ENCODE measurements around the gene APBA1.

DNA sequence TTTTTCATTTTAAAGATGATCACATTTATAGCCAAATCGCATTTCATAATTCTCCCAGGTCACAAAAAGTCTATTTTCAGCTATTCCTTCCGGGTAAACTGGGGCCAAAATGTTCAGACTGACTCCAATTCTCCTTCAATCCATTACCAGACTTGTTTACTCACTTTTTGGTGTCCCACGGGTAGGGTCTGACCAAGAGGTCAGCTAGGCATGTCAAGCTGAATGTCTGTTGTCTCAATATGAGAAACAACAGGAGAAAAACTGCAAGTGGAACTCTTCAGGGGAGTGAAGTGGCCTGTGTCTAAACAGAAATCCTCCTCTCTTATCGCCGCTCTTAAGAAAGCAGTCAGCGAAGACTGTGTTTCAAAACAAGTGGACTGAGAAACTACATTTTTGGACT lies 171.3 kb downstream of the APBA1 start:
- TF ChIP-seq, protein P1, sequence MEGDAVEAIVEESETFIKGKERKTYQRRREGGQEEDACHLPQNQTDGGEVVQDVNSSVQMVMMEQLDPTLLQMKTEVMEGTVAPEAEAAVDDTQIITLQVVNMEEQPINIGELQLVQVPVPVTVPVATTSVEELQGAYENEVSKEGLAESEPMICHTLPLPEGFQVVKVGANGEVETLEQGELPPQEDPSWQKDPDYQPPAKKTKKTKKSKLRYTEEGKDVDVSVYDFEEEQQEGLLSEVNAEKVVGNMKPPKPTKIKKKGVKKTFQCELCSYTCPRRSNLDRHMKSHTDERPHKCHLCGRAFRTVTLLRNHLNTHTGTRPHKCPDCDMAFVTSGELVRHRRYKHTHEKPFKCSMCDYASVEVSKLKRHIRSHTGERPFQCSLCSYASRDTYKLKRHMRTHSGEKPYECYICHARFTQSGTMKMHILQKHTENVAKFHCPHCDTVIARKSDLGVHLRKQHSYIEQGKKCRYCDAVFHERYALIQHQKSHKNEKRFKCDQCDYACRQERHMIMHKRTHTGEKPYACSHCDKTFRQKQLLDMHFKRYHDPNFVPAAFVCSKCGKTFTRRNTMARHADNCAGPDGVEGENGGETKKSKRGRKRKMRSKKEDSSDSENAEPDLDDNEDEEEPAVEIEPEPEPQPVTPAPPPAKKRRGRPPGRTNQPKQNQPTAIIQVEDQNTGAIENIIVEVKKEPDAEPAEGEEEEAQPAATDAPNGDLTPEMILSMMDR (conservative IDR thresholded peaks at IDR 0.05 in 1 of 2, IDR thresholded peaks at IDR 0.05 in 1 of 2; ENCODE audit: extremely low read depth in 1 of 2, insufficient read depth in 1 of 2, low read depth in 1 of 2, low read length in 2 of 2) = no peak
- no peak for TF ChIP-seq EZH2 (IDR thresholded peaks at IDR 0.05; ENCODE audit: borderline replicate concordance, low read length)
